Activated CD4-positive, alpha-beta T cell treated with anti-CD3 and anti-CD28 coated beads, Interleukin-2, amount 10 ng/mL, durations not matched to agents 24 days and 14 days (primary cell): ENCODE data around the gene HAPLN2. TPM values are rescaled to one million over a fixed set of nuclear protein-coding genes. Genes with fewer than 3 reads are reported as not detected.
"Not testable (repeated sequence)": the region's sequence is repeated elsewhere in the genome, so short reads cannot be mapped to it uniquely, and the experiment has no call there.

ENCODE experiments used
- DNase-seq: peaks from one replicate; pipeline ENCODE4 v3.0.0; 2022
- H3K27ac Mint-ChIP-seq: one replicate; pipeline ENCODE4 v1.8.0; 2022; ENCODE audit warnings: mild to moderate bottlenecking, mixed read lengths
- H3K27me3 Mint-ChIP-seq: one replicate; pipeline ENCODE4 v1.8.0; 2022; ENCODE audit warnings: mixed read lengths
- H3K36me3 Mint-ChIP-seq: one replicate; pipeline ENCODE4 v1.8.0; 2022; ENCODE audit warnings: low read depth, mild to moderate bottlenecking, mixed read lengths
- H3K4me1 Mint-ChIP-seq: one replicate; pipeline ENCODE4 v1.8.0; 2021; ENCODE audit warnings: mixed read lengths
- H3K4me3 Mint-ChIP-seq: one replicate; pipeline ENCODE4 v1.8.0; 2022; ENCODE audit warnings: mild to moderate bottlenecking, moderate library complexity, mixed read lengths
- H3K9me3 Mint-ChIP-seq: one replicate; pipeline ENCODE4 v1.8.0; 2021; ENCODE audit warnings: mixed read lengths
- intact Hi-C: fragments of 100-400 bp; cut with micrococcal nuclease; formaldehyde crosslinking; loops from one replicate; pipeline ENCODE4 v1.15.1; 2023
- total RNA-seq: library from RNA; stranded (reverse); gene quantifications from 2 replicates; pipeline ENCODE4 v1.2.3, GENCODE V29; 2022

Gene HAPLN2
- total RNA-seq, 1 donor from 2014 or later = not detected

GRCh38 chr1:156616463-156616862, 2.8 kb upstream of the HAPLN2 start:
- Mint-ChIP-seq H3K36me3 (no peaks in the 10 kb centered on the region), H3K27me3 (peaks cover 61% of the 10 kb centered on the region), H3K9me3 (no peaks in the 10 kb centered on the region), H3K27ac (no peak overlapping the region), H3K4me3 (no peak overlapping the region), H3K4me1 (peaks cover 2% of the 10 kb centered on the region)
- DNase-seq = peak; percentile 52
- intact Hi-C loops = no loop called here

GRCh38 chr1:156619582-156619955, 354 bp downstream of the HAPLN2 start:
- no peak overlapping the region for H3K4me3 Mint-ChIP-seq

GRCh38 chr1:156622581-156623297, 3.5 kb downstream of the HAPLN2 start:
- peaks cover 10% of the 10 kb centered on the region for H3K4me1 Mint-ChIP-seq
- no peak overlapping the region for H3K4me3 Mint-ChIP-seq
- H3K9me3 Mint-ChIP-seq = no peaks in the 10 kb centered on the region
- intact Hi-C loops = loop anchor here (10.0 kb wide), 1 partner anchor 302 kb away; the partner anchor contains the start of gene LRRC71
- peaks cover 61% of the 10 kb centered on the region for H3K27me3 Mint-ChIP-seq
- no peak overlapping the region for H3K27ac Mint-ChIP-seq
- peaks cover 2% of the 10 kb centered on the region for H3K36me3 Mint-ChIP-seq
- no peak for DNase-seq

More at GRCh38 chr1:156619582-156619955, 354 bp downstream of the HAPLN2 start:
- Mint-ChIP-seq H3K27me3 (peaks cover 65% of the 10 kb centered on the region), H3K9me3 (no peaks in the 10 kb centered on the region), H3K27ac (no peak overlapping the region), H3K36me3 (no peaks in the 10 kb centered on the region), H3K4me1 (peaks cover 4% of the 10 kb centered on the region)
- DNase-seq = no peak
- intact Hi-C loops = no loop called here

- H3K27ac Mint-ChIP-seq = no peak overlapping the region
- H3K4me3 Mint-ChIP-seq = peak overlapping the region; percentile 69
- intact Hi-C loops = loop anchor here (10.0 kb wide), 1 partner anchor 301 kb away; the partner anchor contains the start of gene LRRC71
- H3K27me3 Mint-ChIP-seq = peaks cover 64% of the 10 kb centered on the region
- peak; percentile 79 for DNase-seq
- H3K36me3 Mint-ChIP-seq = peaks cover 2% of the 10 kb centered on the region
- peaks cover 10% of the 10 kb centered on the region for H3K4me1 Mint-ChIP-seq
- no peaks in the 10 kb centered on the region for H3K9me3 Mint-ChIP-seq
These were observed 5.0 kb downstream of the HAPLN2 start for GRCh38 chr1:156623946-156624813.

GRCh38 chr1:156624814-156625435, 5.7 kb downstream of the HAPLN2 start:
- peaks cover 62% of the 10 kb centered on the region for H3K27me3 Mint-ChIP-seq
- H3K4me1 Mint-ChIP-seq = peaks cover 9% of the 10 kb centered on the region
- no peak overlapping the region for H3K27ac Mint-ChIP-seq
- peak overlapping the region; percentile 69 for H3K4me3 Mint-ChIP-seq
- intact Hi-C loops = loop anchor here (1.0 to 10.0 kb wide), 4 partner anchors 32 to 300 kb away; partner anchors contain the start of gene LRRC71
- H3K9me3 Mint-ChIP-seq = no peaks in the 10 kb centered on the region
- DNase-seq = peak; percentile 58
- H3K36me3 Mint-ChIP-seq = peaks cover 2% of the 10 kb centered on the region

GRCh38 chr1:156625436-156626078, 6.3 kb downstream of the HAPLN2 start:
- no peaks in the 10 kb centered on the region for H3K9me3 Mint-ChIP-seq
- peak; percentile 90 for DNase-seq
- H3K4me1 Mint-ChIP-seq = peaks cover 9% of the 10 kb centered on the region
- intact Hi-C loops = loop anchor here (1.0 to 10.0 kb wide), 5 partner anchors 32 to 299 kb away; partner anchors contain the start of gene LRRC71
- peak overlapping the region; percentile 50 for H3K27ac Mint-ChIP-seq
- H3K27me3 Mint-ChIP-seq = peaks cover 60% of the 10 kb centered on the region
- peaks cover 2% of the 10 kb centered on the region for H3K36me3 Mint-ChIP-seq
- H3K4me3 Mint-ChIP-seq = peak overlapping the region; percentile 84

GRCh38 chr1:156626079-156626438, 6.8 kb downstream of the HAPLN2 start:
- DNase-seq = no peak
- Mint-ChIP-seq H3K27ac (no peak overlapping the region), H3K27me3 (peaks cover 62% of the 10 kb centered on the region), H3K36me3 (peaks cover 2% of the 10 kb centered on the region), H3K4me1 (peaks cover 9% of the 10 kb centered on the region), H3K9me3 (no peaks in the 10 kb centered on the region), H3K4me3 (peak overlapping the region; percentile 84)
- intact Hi-C loops = loop anchor here (1.0 to 10.0 kb wide), 3 partner anchors 52 to 299 kb away; partner anchors contain the start of gene LRRC71

- H3K4me1 Mint-ChIP-seq = peaks cover 9% of the 10 kb centered on the region
- no peak overlapping the region for H3K4me3 Mint-ChIP-seq
- DNase-seq = peak; percentile 84
- no peak overlapping the region for H3K27ac Mint-ChIP-seq
- peaks cover 64% of the 10 kb centered on the region for H3K27me3 Mint-ChIP-seq
- H3K36me3 Mint-ChIP-seq = peaks cover 2% of the 10 kb centered on the region
- intact Hi-C loops = loop anchor here (5.0 to 10.0 kb wide), 2 partner anchors 190 to 297 kb away; partner anchors contain the start of gene LRRC71
- no peaks in the 10 kb centered on the region for H3K9me3 Mint-ChIP-seq
These were observed 8.2 kb downstream of the HAPLN2 start for GRCh38 chr1:156627313-156627880.

GRCh38 chr1:156629823-156630449, 10.7 kb downstream of the HAPLN2 start:
- DNase-seq = no peak
- Mint-ChIP-seq H3K4me1 (peaks cover 6% of the 10 kb centered on the region), H3K27me3 (peaks cover 68% of the 10 kb centered on the region), H3K4me3 (no peak overlapping the region), H3K9me3 (no peaks in the 10 kb centered on the region), H3K36me3 (peaks cover 2% of the 10 kb centered on the region), H3K27ac (no peak overlapping the region)
- intact Hi-C loops = loop anchor here (5.0 to 10.0 kb wide), 2 partner anchors 193 to 295 kb away; partner anchors contain the start of gene LRRC71

- peaks cover 65% of the 10 kb centered on the region for H3K27me3 Mint-ChIP-seq
These were observed 11.9 kb downstream of the HAPLN2 start for GRCh38 chr1:156631152-156631551.

GRCh38 chr1:156632355-156632754, 13.1 kb downstream of the HAPLN2 start:
- Mint-ChIP-seq H3K4me3 (no peak overlapping the region), H3K9me3 (no peaks in the 10 kb centered on the region), H3K4me1 (no peaks in the 10 kb centered on the region), H3K36me3 (no peaks in the 10 kb centered on the region), H3K27me3 (peaks cover 67% of the 10 kb centered on the region), H3K27ac (no peak overlapping the region)
- intact Hi-C loops = no loop called here
- DNase-seq = no peak

More at GRCh38 chr1:156631152-156631551, 11.9 kb downstream of the HAPLN2 start:
- DNase-seq, H3K9me3 Mint-ChIP-seq, intact Hi-C loops, H3K27ac Mint-ChIP-seq, H3K4me3 Mint-ChIP-seq, H3K36me3 Mint-ChIP-seq, H3K4me1 Mint-ChIP-seq: not testable (repeated sequence)

- Mint-ChIP-seq H3K9me3 (no peaks in the 10 kb centered on the region), H3K4me1 (peaks cover 14% of the 10 kb centered on the region), H3K4me3 (no peak overlapping the region), H3K36me3 (no peaks in the 10 kb centered on the region), H3K27me3 (peaks cover 72% of the 10 kb centered on the region), H3K27ac (no peak overlapping the region)
- intact Hi-C loops = no loop called here
- DNase-seq = no peak
These were observed 19.2 kb downstream of the HAPLN2 start for GRCh38 chr1:156638189-156638985.
